Measurements from ENCODE around the gene DUSP15. TPM values are rescaled to one million over a fixed set of nuclear protein-coding genes. Genes with fewer than 3 reads are reported as not detected.

DUSP15 gene
- total RNA-seq, 1 donor from 2014 or later: 2.1 TPM

DNA sequence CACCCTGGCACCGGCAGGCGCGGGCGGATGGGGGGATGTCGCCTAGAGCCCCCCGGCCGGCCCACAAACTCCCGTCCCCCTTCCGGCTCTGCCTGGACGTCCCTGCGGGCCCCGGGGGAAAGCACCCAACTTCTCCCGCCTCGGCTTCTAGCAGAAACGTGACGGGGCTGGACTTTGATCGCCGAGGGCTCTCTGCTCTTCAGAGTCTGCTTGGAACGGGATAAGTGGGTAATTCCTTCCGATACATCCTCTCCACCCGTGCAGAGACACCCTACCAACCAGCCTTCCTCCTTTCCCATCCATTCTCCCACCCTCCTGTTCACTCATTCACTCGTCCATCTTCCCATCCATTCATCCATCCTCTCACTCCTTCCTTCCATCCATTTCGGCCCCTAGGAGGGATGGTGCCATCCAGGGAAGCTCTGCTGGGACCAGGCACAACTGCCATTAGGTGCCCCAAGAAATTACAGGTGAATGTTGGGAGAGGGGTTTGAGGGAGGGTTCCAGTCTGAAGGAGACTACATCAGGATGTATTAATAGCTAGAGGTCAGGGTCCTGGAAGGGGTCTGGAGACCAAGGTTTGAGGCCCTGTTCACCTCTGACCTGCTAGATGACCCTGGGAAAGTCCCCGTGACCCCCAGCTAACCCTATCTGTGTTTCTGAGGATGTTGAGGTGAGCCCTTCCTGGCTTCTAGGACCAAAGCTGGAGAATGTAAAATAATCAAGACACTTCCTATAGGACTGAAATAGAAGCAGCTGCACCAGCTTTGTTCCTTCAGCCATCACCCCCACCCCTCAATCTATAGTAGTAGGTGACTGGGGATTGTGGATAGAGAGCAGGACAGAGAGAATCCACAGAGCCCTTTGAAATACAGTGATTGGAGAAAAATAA, 645 bp upstream of the DUSP15 start:
- H3K9me3 ChIP-seq (ENCODE audit: control insufficient read depth in 3 of 3, low read length in 3 of 3): no peaks in the 10 kb centered on the region
- peak overlapping the region; percentile 8 to 80 (median 48) for H3K4me3 ChIP-seq (ENCODE audit: low read length in 3 of 3)
- H3K36me3 ChIP-seq (ENCODE audit: control insufficient read depth in 3 of 3, insufficient read depth in 3 of 3, low read length in 3 of 3): no peaks in the 10 kb centered on the region
- peaks cover 10 to 12% (median 10%) of the 10 kb centered on the region in 3 donors for H3K4me1 ChIP-seq (ENCODE audit: control insufficient read depth in 3 of 3, insufficient read depth in 3 of 3, low read length in 3 of 3)
- H3K9ac ChIP-seq (ENCODE audit: low read depth in 1 of 3, low read length in 3 of 3): peak overlapping the region in 2 of 3 donors; percentile 20 to 78
- H3K27ac ChIP-seq (ENCODE audit: low read depth, low read length): no peak overlapping the region
- peaks cover 25 to 28% (median 26%) of the 10 kb centered on the region in 3 donors for H3K27me3 ChIP-seq (ENCODE audit: control insufficient read depth in 3 of 3, insufficient read depth in 3 of 3, low read length in 3 of 3)

DNA sequence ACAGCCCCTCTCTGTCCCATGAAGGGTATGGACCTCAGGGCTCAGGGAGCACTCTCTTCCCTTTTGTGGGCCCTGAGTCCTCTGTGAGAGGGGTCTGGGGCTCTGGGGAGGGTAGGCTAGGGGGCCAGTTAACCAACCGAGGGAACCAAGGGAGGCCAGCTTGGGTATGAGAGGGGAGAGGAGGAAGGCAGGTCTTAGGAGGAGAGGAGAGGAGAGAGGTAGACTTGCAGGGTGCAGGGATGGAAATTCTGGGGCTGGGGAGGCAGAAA, 720 bp downstream of the DUSP15 start:
- H3K4me3 ChIP-seq (ENCODE audit: low read length in 3 of 3): peak overlapping the region; percentile 75 to 80 (median 78)
- no peak overlapping the region for H3K27ac ChIP-seq (ENCODE audit: low read depth, low read length)
- H3K9me3 ChIP-seq (ENCODE audit: control insufficient read depth in 3 of 3, low read length in 3 of 3): no peaks in the 10 kb centered on the region
- peaks cover 10 to 12% (median 10%) of the 10 kb centered on the region in 3 donors for H3K4me1 ChIP-seq (ENCODE audit: control insufficient read depth in 3 of 3, insufficient read depth in 3 of 3, low read length in 3 of 3)
- no peaks in the 10 kb centered on the region for H3K36me3 ChIP-seq (ENCODE audit: control insufficient read depth in 3 of 3, insufficient read depth in 3 of 3, low read length in 3 of 3)
- peak overlapping the region in 2 of 3 donors; percentile 70 to 78 for H3K9ac ChIP-seq (ENCODE audit: low read depth in 1 of 3, low read length in 3 of 3)
- peaks cover 25 to 28% (median 26%) of the 10 kb centered on the region in 3 donors for H3K27me3 ChIP-seq (ENCODE audit: control insufficient read depth in 3 of 3, insufficient read depth in 3 of 3, low read length in 3 of 3)

- Histone ChIP-seq H3K4me1 (ENCODE audit: control insufficient read depth in 3 of 3, insufficient read depth in 3 of 3, low read length in 3 of 3) (peaks cover 10 to 12% (median 10%) of the 10 kb centered on the region in 3 donors), H3K9me3 (ENCODE audit: control insufficient read depth in 3 of 3, low read length in 3 of 3) (no peaks in the 10 kb centered on the region), H3K27ac (ENCODE audit: low read depth, low read length) (no peak overlapping the region), H3K4me3 (ENCODE audit: low read length in 3 of 3) (peak overlapping the region in 1 of 3 donors; percentile 80), H3K9ac (ENCODE audit: low read depth in 1 of 3, low read length in 3 of 3) (peak overlapping the region in 1 of 3 donors; percentile 78), H3K27me3 (ENCODE audit: control insufficient read depth in 3 of 3, insufficient read depth in 3 of 3, low read length in 3 of 3) (peaks cover 25 to 28% (median 26%) of the 10 kb centered on the region in 3 donors), H3K36me3 (ENCODE audit: control insufficient read depth in 3 of 3, insufficient read depth in 3 of 3, low read length in 3 of 3) (no peaks in the 10 kb centered on the region)
These were observed 1.3 kb downstream of the DUSP15 start for GRCh38 chr20:31868853-31869672.

DNA sequence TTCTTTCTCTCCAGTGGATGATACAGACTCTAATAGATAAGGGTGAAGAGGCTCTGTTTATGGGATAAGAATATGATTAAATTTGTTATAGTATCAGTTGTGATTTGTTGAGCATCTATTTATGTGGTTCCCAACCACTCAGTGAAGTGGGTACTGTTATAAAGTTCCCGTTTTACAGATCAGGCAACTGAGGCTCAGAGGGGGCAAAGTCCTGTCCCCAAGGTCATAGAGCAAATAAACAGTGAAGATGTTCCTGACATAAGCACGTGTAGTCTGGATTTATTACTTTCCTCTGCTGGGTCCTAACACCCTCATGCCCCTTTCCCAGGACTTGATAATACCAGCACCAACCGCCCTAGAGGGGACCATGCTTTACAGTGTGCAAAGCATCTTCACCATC, 4.1 kb downstream of the DUSP15 start:
- no peak overlapping the region for H3K27ac ChIP-seq (ENCODE audit: low read depth, low read length)

GRCh38 chr20:31864521-31865400, 5.6 kb downstream of the DUSP15 start:
- Histone ChIP-seq H3K4me3 (ENCODE audit: low read length in 3 of 3) (no peak overlapping the region), H3K9me3 (ENCODE audit: control insufficient read depth in 3 of 3, low read length in 3 of 3) (no peaks in the 10 kb centered on the region), H3K9ac (ENCODE audit: low read depth in 1 of 3, low read length in 3 of 3) (no peak overlapping the region), H3K36me3 (ENCODE audit: control insufficient read depth in 3 of 3, insufficient read depth in 3 of 3, low read length in 3 of 3) (no peaks in the 10 kb centered on the region), H3K4me1 (ENCODE audit: control insufficient read depth in 3 of 3, insufficient read depth in 3 of 3, low read length in 3 of 3) (peaks cover 14 to 21% (median 18%) of the 10 kb centered on the region in 3 donors), H3K27me3 (ENCODE audit: control insufficient read depth in 3 of 3, insufficient read depth in 3 of 3, low read length in 3 of 3) (peaks cover 30 to 38% (median 33%) of the 10 kb centered on the region in 3 donors), H3K27ac (ENCODE audit: low read depth, low read length) (no peak overlapping the region)

More for the DNA sequence above, 4.1 kb downstream of the DUSP15 start:
- H3K27me3 ChIP-seq (ENCODE audit: control insufficient read depth in 3 of 3, insufficient read depth in 3 of 3, low read length in 3 of 3): peaks cover 30 to 33% (median 31%) of the 10 kb centered on the region in 3 donors
- no peaks in the 10 kb centered on the region for H3K36me3 ChIP-seq (ENCODE audit: control insufficient read depth in 3 of 3, insufficient read depth in 3 of 3, low read length in 3 of 3)
- peaks cover 11 to 12% (median 11%) of the 10 kb centered on the region in 3 donors for H3K4me1 ChIP-seq (ENCODE audit: control insufficient read depth in 3 of 3, insufficient read depth in 3 of 3, low read length in 3 of 3)
- H3K9me3 ChIP-seq (ENCODE audit: control insufficient read depth in 3 of 3, low read length in 3 of 3): no peaks in the 10 kb centered on the region
- H3K9ac ChIP-seq (ENCODE audit: low read depth in 1 of 3, low read length in 3 of 3): no peak overlapping the region
- H3K4me3 ChIP-seq (ENCODE audit: low read length in 3 of 3): no peak overlapping the region

DNA sequence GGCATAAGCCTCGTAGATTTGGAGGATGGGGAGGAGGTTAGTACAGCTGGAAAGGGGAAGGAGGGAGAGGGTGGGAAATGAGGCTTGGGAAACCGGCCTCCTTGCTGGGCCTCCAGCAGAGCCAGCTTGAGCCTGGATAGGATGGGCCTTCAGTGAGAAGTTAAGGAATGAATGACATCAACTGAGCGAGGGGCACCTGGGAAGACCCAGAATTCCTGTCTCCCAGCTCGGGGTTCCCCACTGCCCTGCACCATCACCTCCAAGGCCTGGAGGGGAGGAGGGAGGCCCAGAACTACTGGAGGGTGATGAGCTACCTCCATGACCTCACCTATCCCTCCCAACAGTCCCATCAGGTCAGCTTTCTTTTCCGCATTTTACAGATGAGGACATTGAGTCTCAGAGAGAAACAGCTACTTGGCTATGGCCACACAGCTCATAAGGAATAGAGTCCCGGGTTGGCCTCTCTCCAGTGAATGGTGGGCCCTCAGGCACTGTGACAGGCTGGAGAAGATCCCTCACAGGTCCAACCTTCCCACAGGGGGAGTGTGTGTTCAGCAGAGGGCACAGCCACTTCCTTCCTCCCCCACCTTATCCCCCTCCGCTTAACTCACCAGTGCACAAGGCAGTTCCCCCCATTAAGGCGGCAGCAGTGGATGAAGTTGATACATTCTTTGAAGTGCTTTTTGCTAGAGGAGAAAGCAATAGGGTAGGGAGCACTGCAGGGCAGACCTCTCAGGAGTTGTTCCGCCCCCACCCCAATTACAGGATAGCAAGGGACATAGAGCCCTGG, 6.8 kb downstream of the DUSP15 start:
- H3K4me1 ChIP-seq (ENCODE audit: control insufficient read depth in 3 of 3, insufficient read depth in 3 of 3, low read length in 3 of 3): peaks cover 10 to 15% (median 14%) of the 10 kb centered on the region in 3 donors
- no peaks in the 10 kb centered on the region for H3K9me3 ChIP-seq (ENCODE audit: control insufficient read depth in 3 of 3, low read length in 3 of 3)
- H3K36me3 ChIP-seq (ENCODE audit: control insufficient read depth in 3 of 3, insufficient read depth in 3 of 3, low read length in 3 of 3): no peaks in the 10 kb centered on the region
- H3K4me3 ChIP-seq (ENCODE audit: low read length in 3 of 3): no peak overlapping the region
- H3K9ac ChIP-seq (ENCODE audit: low read depth in 1 of 3, low read length in 3 of 3): no peak overlapping the region
- H3K27me3 ChIP-seq (ENCODE audit: control insufficient read depth in 3 of 3, insufficient read depth in 3 of 3, low read length in 3 of 3): peaks cover 33 to 38% (median 33%) of the 10 kb centered on the region in 3 donors
- no peak overlapping the region for H3K27ac ChIP-seq (ENCODE audit: low read depth, low read length)

- Histone ChIP-seq H3K27ac (ENCODE audit: low read depth, low read length) (no peak overlapping the region), H3K36me3 (ENCODE audit: control insufficient read depth in 3 of 3, insufficient read depth in 3 of 3, low read length in 3 of 3) (no peaks in the 10 kb centered on the region), H3K27me3 (ENCODE audit: control insufficient read depth in 3 of 3, insufficient read depth in 3 of 3, low read length in 3 of 3) (peaks cover 33 to 47% (median 42%) of the 10 kb centered on the region in 3 donors), H3K9ac (ENCODE audit: low read depth in 1 of 3, low read length in 3 of 3) (no peak overlapping the region), H3K4me3 (ENCODE audit: low read length in 3 of 3) (no peak overlapping the region), H3K9me3 (ENCODE audit: control insufficient read depth in 3 of 3, low read length in 3 of 3) (no peaks in the 10 kb centered on the region), H3K4me1 (ENCODE audit: control insufficient read depth in 3 of 3, insufficient read depth in 3 of 3, low read length in 3 of 3) (peaks cover 10 to 15% (median 14%) of the 10 kb centered on the region in 3 donors)
These were observed 7.8 kb downstream of the DUSP15 start for GRCh38 chr20:31862506-31862905.

DNA sequence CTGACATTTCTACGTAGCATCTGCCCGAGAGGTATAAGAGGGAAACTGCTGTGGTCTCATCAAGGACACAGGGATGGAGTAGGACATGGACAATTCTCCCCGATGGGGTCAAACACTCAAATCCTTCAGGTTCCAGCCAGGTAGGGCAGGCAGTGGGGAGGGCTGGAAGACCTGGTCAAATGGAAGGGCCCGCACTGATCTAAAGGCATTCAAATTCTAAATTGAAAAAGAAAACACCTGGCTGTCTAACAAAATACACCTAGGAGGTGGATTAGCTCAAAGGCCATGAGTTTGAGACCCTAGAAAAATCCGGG, 8.2 kb downstream of the DUSP15 start:
- Histone ChIP-seq H3K9ac (ENCODE audit: low read depth in 1 of 3, low read length in 3 of 3) (peak overlapping the region in 1 of 3 donors; percentile 25), H3K4me1 (ENCODE audit: control insufficient read depth in 3 of 3, insufficient read depth in 3 of 3, low read length in 3 of 3) (peaks cover 10 to 15% (median 14%) of the 10 kb centered on the region in 3 donors)

More for the DNA sequence above, 8.2 kb downstream of the DUSP15 start:
- Histone ChIP-seq H3K4me3 (ENCODE audit: low read length in 3 of 3) (no peak overlapping the region), H3K27ac (ENCODE audit: low read depth, low read length) (no peak overlapping the region), H3K36me3 (ENCODE audit: control insufficient read depth in 3 of 3, insufficient read depth in 3 of 3, low read length in 3 of 3) (no peaks in the 10 kb centered on the region), H3K9me3 (ENCODE audit: control insufficient read depth in 3 of 3, low read length in 3 of 3) (no peaks in the 10 kb centered on the region), H3K27me3 (ENCODE audit: control insufficient read depth in 3 of 3, insufficient read depth in 3 of 3, low read length in 3 of 3) (peaks cover 36 to 46% (median 46%) of the 10 kb centered on the region in 3 donors)
